Heart right ventricle (tissue), 16 donors: ENCODE results near the gene COG5. TPM values are rescaled to one million over a fixed set of nuclear protein-coding genes. Genes with fewer than 3 reads are reported as not detected.

Experiments used
- ATAC-seq, 8 donors: fragments of 200-7000 bp; cut with Tn5 transposase; one replicate each; pipeline ENCODE4 v1.9.1; 2020; ENCODE audit warnings: mild to moderate bottlenecking in 8 of 8, moderate library complexity in 8 of 8, moderate number of reproducible peaks in 1 of 8
- DNase-seq, 2 donors: peaks; one replicate each; pipeline ENCODE4 v3.0.0-alpha.2; 2020
- H3K27ac ChIP-seq, 10 donors: fragments of 200-600 bp; sonication (generic) in 2 of 10; one replicate each; pipeline versions ENCODE4 v1.5.0 to v1.8.0; 2020 to 2022; ENCODE audit warnings: mild to moderate bottlenecking in 3 of 10
- H3K27me3 ChIP-seq, 7 donors: fragments of 200-600 bp; one replicate each; pipeline ENCODE4 v1.8.0; 2021 to 2022; ENCODE audit warnings: mild to moderate bottlenecking in 2 of 7
- H3K36me3 ChIP-seq, 9 donors: fragments of 200-600 bp; sonication (generic) in 1 of 9; one replicate each; pipeline versions ENCODE4 v1.5.0 to v1.8.0; 2020 to 2022; ENCODE audit warnings: mild to moderate bottlenecking in 2 of 9
- H3K4me1 ChIP-seq, 9 donors: fragments of 200-600 bp; sonication (generic) in 1 of 9; one replicate each; pipeline versions ENCODE4 v1.5.0 to v1.8.0; 2020 to 2022; ENCODE audit warnings: mild to moderate bottlenecking in 4 of 9
- H3K4me3 ChIP-seq, 10 donors: fragments of 200-600 bp; sonication (generic) in 2 of 10; one replicate each; pipeline versions ENCODE4 v1.5.0 to v1.8.0; 2020 to 2022; ENCODE audit warnings: mild to moderate bottlenecking in 7 of 10, moderate library complexity in 2 of 10
- H3K9me3 ChIP-seq, 11 donors: fragments of 200-600 bp in 10 of 11; sonication (generic) in 2 of 11; one replicate each; pipeline versions ENCODE4 v1.5.0 to v1.8.0; 2013 to 2022; ENCODE audit warnings: mild to moderate bottlenecking in 2 of 11, control low read depth in 1 of 11, moderate library complexity in 1 of 11
- WGBS, 2 donors: extraction: QIAGEN DNeasy Blood & Tissue Kit; methylation state at CpG; one replicate each; pipeline ENCODE4 v1.1.7; 2013; ENCODE audit warnings: inconsistent platforms in 1 of 2; 5-methylcytosine and 5-hydroxymethylcytosine counted together
- intact Hi-C, 10 donors: fragments of 100-400 bp; cut with DNase I; formaldehyde crosslinking; loops; one replicate each; pipeline versions ENCODE4 v1.11.1 to v1.14.2; 2022
- polyA plus RNA-seq, 2 donors: library from polyadenylated mRNA; stranded (reverse); fragments of 200-250 nt; gene quantifications; one replicate each; pipeline ENCODE4 v1.2.3, GENCODE V29; 2013
- total RNA-seq, 10 donors: library from RNA; stranded (reverse); fragmentation: NEBNext Ultra II Directional in 3 of 10; extraction: Animal tissue kit (Norgen Biotek cat#: 25700) in 3 of 10; gene quantifications; one replicate each; pipeline versions ENCODE4 v1.2.1 to v1.2.4, GENCODE V29; 2021 to 2023
- TF ChIP-seq, protein P1 (sequence below), 9 donors: fragments of 200-600 bp; sonication (generic) in 2 of 9; IDR thresholded peaks; one replicate each; pipeline versions ENCODE4 v1.5.0 to v1.8.0; 2021 to 2022; ENCODE audit warnings: antibody characterized with exemption in 9 of 9, mild to moderate bottlenecking in 5 of 9, moderate library complexity in 1 of 9
- donor health status: Arrhythmogenic right ventricular cardiomyopathy.
- donor health status: ischemic (EF 13 %, LVEDD 7.1; RV severe dilation, severe dysfunction).
- donor health status: healthy with polysubstance abuse.
- donor health status: DM: no; HTN: yes; CAD: no.
- donor health status: DM: no; HTN: no; CAD: no.
- donor health status: ischemic (EF 25% LVEDD 6.9; RV normal size, moderate dysfunction).
- donor health status: ischemic (EF 25% LVEDD 5.7; RV mildly dilated, moderate dysfunction).
- donor health status: healthy.
- donor health status: DM: yes; HTN: yes; CAD: no.
- donor health status: Ischemic cardiomyopathy.
- donor health status: ischemic (EF 35%, LVEDD 5.7; RV mildly dilated, moderate dysfunction).
- donor health status: nonischemic (EF 11% LVEDD 7.7; RV severe dilation, severe dysfunction).
- donor health status: DM: yes; HTN: yes; CAD: no.
- donor health status: PGD.
- donor health status: ischemic (EF 29% LVEDD 5.4; RV normal size, mild dysfunction).
- donor health status: nonischemic (EF 23%, LVEDD 6.1; RV moderate dilation, normal function).

Gene COG5
- total and polyA plus RNA-seq, 12 donors: 8.4 to 65.8 (median 52.2) TPM

DNA sequence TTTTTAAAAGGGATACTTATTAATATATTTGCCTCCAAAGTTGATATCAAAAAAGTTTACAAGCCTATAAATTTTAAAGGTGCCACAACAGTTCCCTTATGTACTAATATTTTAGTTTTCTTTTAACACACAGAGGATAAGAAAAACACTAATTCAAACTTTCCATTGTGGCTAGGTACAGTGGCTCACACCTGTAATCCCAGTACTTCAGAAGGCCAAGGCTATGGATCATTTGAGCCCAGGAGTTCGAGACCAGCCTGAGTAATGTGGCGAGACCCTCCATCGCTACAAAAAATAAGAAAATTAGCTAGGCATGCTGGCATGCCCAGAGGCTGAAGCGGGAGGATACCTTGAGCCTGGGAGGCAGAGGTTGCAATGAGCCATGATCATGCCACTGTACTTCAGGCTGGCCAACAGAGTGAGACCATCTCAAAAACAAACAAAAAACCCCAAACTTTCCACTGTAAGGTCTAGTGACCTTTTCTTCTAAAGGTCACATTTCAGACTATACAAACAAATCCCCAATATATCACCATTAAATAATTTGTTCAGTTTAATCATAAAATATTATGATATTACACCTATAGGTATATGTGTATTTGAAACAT lies 287.4 kb downstream of the COG5 start:
- Histone ChIP-seq H3K27me3 (no peaks in the 10 kb centered on the region), H3K4me3 (no peak overlapping the region), H3K4me1 (peaks cover 0 to 5% (median 0%) of the 10 kb centered on the region in 9 donors), H3K27ac (peak overlapping the region in 1 of 10 donors; percentile 12), H3K36me3 (peaks cover 0 to 19% (median 0%) of the 10 kb centered on the region in 9 donors), H3K9me3 (no peaks in the 10 kb centered on the region)
- intact Hi-C loops: no loop called here
- WGBS, 2 donors: 96 to 98% methylated on average over 4 of the region's 4 CpGs
- no peak for DNase-seq
- no peak for ATAC-seq
- TF ChIP-seq, protein P1, sequence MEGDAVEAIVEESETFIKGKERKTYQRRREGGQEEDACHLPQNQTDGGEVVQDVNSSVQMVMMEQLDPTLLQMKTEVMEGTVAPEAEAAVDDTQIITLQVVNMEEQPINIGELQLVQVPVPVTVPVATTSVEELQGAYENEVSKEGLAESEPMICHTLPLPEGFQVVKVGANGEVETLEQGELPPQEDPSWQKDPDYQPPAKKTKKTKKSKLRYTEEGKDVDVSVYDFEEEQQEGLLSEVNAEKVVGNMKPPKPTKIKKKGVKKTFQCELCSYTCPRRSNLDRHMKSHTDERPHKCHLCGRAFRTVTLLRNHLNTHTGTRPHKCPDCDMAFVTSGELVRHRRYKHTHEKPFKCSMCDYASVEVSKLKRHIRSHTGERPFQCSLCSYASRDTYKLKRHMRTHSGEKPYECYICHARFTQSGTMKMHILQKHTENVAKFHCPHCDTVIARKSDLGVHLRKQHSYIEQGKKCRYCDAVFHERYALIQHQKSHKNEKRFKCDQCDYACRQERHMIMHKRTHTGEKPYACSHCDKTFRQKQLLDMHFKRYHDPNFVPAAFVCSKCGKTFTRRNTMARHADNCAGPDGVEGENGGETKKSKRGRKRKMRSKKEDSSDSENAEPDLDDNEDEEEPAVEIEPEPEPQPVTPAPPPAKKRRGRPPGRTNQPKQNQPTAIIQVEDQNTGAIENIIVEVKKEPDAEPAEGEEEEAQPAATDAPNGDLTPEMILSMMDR (IDR thresholded peaks at IDR 0.05): no peak

DNA sequence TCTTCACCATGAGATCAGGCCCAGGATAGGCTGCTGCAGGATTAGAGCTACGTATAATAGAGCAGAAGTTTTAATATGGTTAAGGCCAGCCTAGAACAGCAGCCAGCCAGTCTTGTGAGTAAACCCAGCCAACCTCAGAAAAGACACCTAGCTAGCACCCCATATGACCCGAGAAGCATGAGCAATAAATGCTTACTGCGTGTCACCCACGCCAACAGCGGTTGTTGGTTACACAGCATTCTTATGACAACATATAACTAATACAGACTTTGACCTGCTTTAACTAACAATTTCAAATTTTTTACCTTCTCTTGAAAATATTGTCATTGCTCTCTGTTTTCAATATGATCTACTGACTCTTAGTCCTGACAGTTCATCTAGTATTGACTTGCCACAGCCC lies 289.2 kb downstream of the COG5 start:
- no peaks in the 10 kb centered on the region for H3K9me3 ChIP-seq
- H3K4me1 ChIP-seq: peaks cover 0 to 5% (median 0%) of the 10 kb centered on the region in 9 donors
- DNase-seq (no peak), ATAC-seq (no peak)
- TF ChIP-seq, protein P1 (IDR thresholded peaks at IDR 0.05): no peak
- no peaks in the 10 kb centered on the region for H3K27me3 ChIP-seq
- no peak overlapping the region for H3K27ac ChIP-seq
- intact Hi-C loops: no loop called here
- no peak overlapping the region for H3K4me3 ChIP-seq
- peaks cover 0 to 23% (median 0%) of the 10 kb centered on the region in 9 donors for H3K36me3 ChIP-seq
- WGBS, 2 donors: 96 to 98% methylated on average over 5 of the region's 5 CpGs

DNA sequence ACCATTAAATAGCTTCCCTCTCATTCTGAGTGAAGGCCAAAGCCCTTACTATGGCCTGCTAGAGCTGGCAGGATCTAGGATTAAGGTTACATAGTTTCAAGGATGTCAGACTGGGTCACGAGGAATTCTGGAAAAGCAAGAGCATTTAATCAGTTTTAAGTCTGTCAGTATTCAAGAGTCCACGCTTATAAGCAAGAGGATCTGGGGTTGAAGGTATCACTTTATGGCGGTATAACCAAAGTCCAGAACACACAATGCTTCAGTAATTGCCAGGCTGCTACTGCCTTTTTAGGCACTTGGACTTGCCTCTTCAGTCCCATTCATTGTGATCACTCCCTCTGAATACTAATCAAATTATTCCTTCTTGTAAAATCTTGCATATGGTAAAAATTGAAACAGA lies 293.9 kb downstream of the COG5 start:
- no peak overlapping the region for H3K4me3 ChIP-seq
- peak in 1 of 8 donors; percentile 33 for ATAC-seq

DNA sequence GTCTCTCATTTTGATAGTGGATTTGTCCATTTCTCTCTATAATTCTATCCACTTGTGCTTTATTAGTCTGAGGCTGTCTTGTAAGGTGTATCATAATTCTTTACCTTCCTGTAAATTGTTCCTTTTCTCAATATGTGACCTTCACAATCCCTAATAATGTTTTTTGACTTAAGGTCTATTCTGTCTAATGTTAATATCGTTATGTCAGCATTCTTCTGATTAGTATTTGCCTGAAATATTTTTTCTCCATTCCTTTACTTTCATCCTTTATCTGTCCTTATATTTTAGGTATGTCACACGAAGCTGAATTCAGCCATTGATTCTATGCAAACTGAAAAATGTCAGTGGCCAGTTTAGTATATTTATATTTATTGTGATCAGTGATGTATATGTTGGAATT lies 295.1 kb downstream of the COG5 start:
- intact Hi-C loops: no loop called here
- Histone ChIP-seq H3K27ac (no peak overlapping the region), H3K4me3 (no peak overlapping the region), H3K27me3 (no peaks in the 10 kb centered on the region), H3K9me3 (no peaks in the 10 kb centered on the region), H3K4me1 (peaks cover 0 to 7% (median 0%) of the 10 kb centered on the region in 9 donors), H3K36me3 (peaks cover 0 to 23% (median 0%) of the 10 kb centered on the region in 9 donors)
- 91 to 94% methylated on average over 2 of the region's 2 CpGs for WGBS, 2 donors
- ATAC-seq (no peak), DNase-seq (no peak)
- TF ChIP-seq, protein P1 (IDR thresholded peaks at IDR 0.05): no peak

More for the DNA sequence above, 293.9 kb downstream of the COG5 start:
- TF ChIP-seq, protein P1 (IDR thresholded peaks at IDR 0.05): no peak
- Histone ChIP-seq H3K27ac (peak overlapping the region in 2 of 10 donors; percentile 33 to 35), H3K9me3 (no peaks in the 10 kb centered on the region), H3K4me1 (peaks cover 0 to 7% (median 0%) of the 10 kb centered on the region in 9 donors), H3K27me3 (no peaks in the 10 kb centered on the region), H3K36me3 (peaks cover 0 to 29% (median 0%) of the 10 kb centered on the region in 9 donors)
- DNase-seq: no peak
- 55 to 77% methylated on average over 3 of the region's 3 CpGs for WGBS, 2 donors
- intact Hi-C loops: no loop called here
